Osteocyte (in vitro differentiated cells): ENCODE measurements around the gene FCGR1A. TPM values are rescaled to one million over a fixed set of nuclear protein-coding genes. Genes with fewer than 3 reads are reported as not detected.
"Not testable (repeated sequence)": the region's sequence is repeated elsewhere in the genome, so short reads cannot be mapped to it uniquely, and the experiment has no call there.

ENCODE experiments used
- DNase-seq: peaks from one replicate; pipeline ENCODE4 v3.0.0; 2021; ENCODE audit warnings: mixed read lengths; ENCODE audit not compliant: unreplicated experiment; ENCODE audit errors: extremely low spot score
- H3K27ac Mint-ChIP-seq: one replicate; pipeline ENCODE4 v1.8.0; 2021; ENCODE audit warnings: mild to moderate bottlenecking, mixed read lengths; ENCODE audit not compliant: unreplicated experiment
- H3K27me3 Mint-ChIP-seq: one replicate; pipeline ENCODE4 v1.8.0; 2021; ENCODE audit warnings: mixed read lengths; ENCODE audit not compliant: unreplicated experiment
- H3K36me3 Mint-ChIP-seq: one replicate; pipeline ENCODE4 v1.8.0; 2021; ENCODE audit warnings: mixed read lengths; ENCODE audit not compliant: unreplicated experiment
- H3K4me1 Mint-ChIP-seq: one replicate; pipeline ENCODE4 v1.8.0; 2021; ENCODE audit warnings: mixed read lengths; ENCODE audit not compliant: unreplicated experiment
- H3K4me3 Mint-ChIP-seq: one replicate; pipeline ENCODE4 v1.8.0; 2021; ENCODE audit warnings: mild to moderate bottlenecking, moderate library complexity, mixed read lengths; ENCODE audit not compliant: unreplicated experiment
- H3K9me3 Mint-ChIP-seq: one replicate; pipeline ENCODE4 v1.8.0; 2021; ENCODE audit warnings: mixed read lengths; ENCODE audit not compliant: unreplicated experiment
- total RNA-seq: library from RNA; stranded (reverse); gene quantifications from 2 replicates; pipeline ENCODE4 v1.2.1, GENCODE V29; 2021

FCGR1A gene
- total RNA-seq, 1 donor from 2014 or later, result not detected

GRCh38 chr1:149811890-149812829 is 29.7 kb downstream of the FCGR1A start:
- not testable (repeated sequence) for H3K27me3 Mint-ChIP-seq, H3K4me1 Mint-ChIP-seq, H3K9me3 Mint-ChIP-seq, H3K36me3 Mint-ChIP-seq
- H3K4me3 Mint-ChIP-seq, result peak overlapping the region; percentile 82
- DNase-seq, result peak; percentile 89
- H3K27ac Mint-ChIP-seq, result peak overlapping the region; percentile 99

- H3K27me3 Mint-ChIP-seq, H3K4me1 Mint-ChIP-seq, H3K9me3 Mint-ChIP-seq, DNase-seq, H3K36me3 Mint-ChIP-seq: not testable (repeated sequence)
- H3K27ac Mint-ChIP-seq, result peak overlapping the region; percentile 99
- H3K4me3 Mint-ChIP-seq, result peak overlapping the region; percentile 82
These were observed 30.7 kb downstream of the FCGR1A start for GRCh38 chr1:149812893-149813801.

GRCh38 chr1:149820387-149820786 is 37.9 kb downstream of the FCGR1A start:
- not testable (repeated sequence) for DNase-seq, H3K36me3 Mint-ChIP-seq, H3K4me1 Mint-ChIP-seq, H3K27ac Mint-ChIP-seq, H3K4me3 Mint-ChIP-seq, H3K9me3 Mint-ChIP-seq, H3K27me3 Mint-ChIP-seq

- H3K4me3 Mint-ChIP-seq, H3K9me3 Mint-ChIP-seq, DNase-seq, H3K4me1 Mint-ChIP-seq, H3K27me3 Mint-ChIP-seq, H3K36me3 Mint-ChIP-seq, H3K27ac Mint-ChIP-seq: not testable (repeated sequence)
These were observed 44.1 kb downstream of the FCGR1A start for GRCh38 chr1:149826555-149826954.

- H3K36me3 Mint-ChIP-seq, H3K27me3 Mint-ChIP-seq, H3K27ac Mint-ChIP-seq, DNase-seq, H3K4me1 Mint-ChIP-seq, H3K4me3 Mint-ChIP-seq, H3K9me3 Mint-ChIP-seq: not testable (repeated sequence)
These were observed 49.3 kb downstream of the FCGR1A start for GRCh38 chr1:149831764-149832315.

GRCh38 chr1:149832316-149833126 is 50.0 kb downstream of the FCGR1A start:
- DNase-seq, H3K27ac Mint-ChIP-seq, H3K27me3 Mint-ChIP-seq, H3K36me3 Mint-ChIP-seq, H3K9me3 Mint-ChIP-seq, H3K4me1 Mint-ChIP-seq, H3K4me3 Mint-ChIP-seq: not testable (repeated sequence)

- H3K36me3 Mint-ChIP-seq, H3K4me1 Mint-ChIP-seq, DNase-seq, H3K27me3 Mint-ChIP-seq, H3K9me3 Mint-ChIP-seq, H3K27ac Mint-ChIP-seq, H3K4me3 Mint-ChIP-seq: not testable (repeated sequence)
These were observed 50.6 kb downstream of the FCGR1A start for GRCh38 chr1:149833144-149833543.

- H3K4me3 Mint-ChIP-seq, H3K9me3 Mint-ChIP-seq, H3K27me3 Mint-ChIP-seq, DNase-seq, H3K27ac Mint-ChIP-seq, H3K36me3 Mint-ChIP-seq: not testable (repeated sequence)
- H3K4me1 Mint-ChIP-seq, result peaks cover 24% of the 10 kb centered on the region
These were observed 58.7 kb downstream of the FCGR1A start for GRCh38 chr1:149841149-149841548.

Other genes starting within 250 kb of the FCGR1A start
- gene PPIAL4C, start 198.8 kb upstream of the FCGR1A start, total RNA-seq, result not detected in 2 replicates
- gene BOLA1, start 116.9 kb downstream of the FCGR1A start, total RNA-seq, result 12.9 and 13.7 TPM in 2 replicates
- gene SV2A, start 135.2 kb downstream of the FCGR1A start, total RNA-seq, result 16.7 and 16.9 TPM in 2 replicates
- gene SF3B4, start 145.1 kb downstream of the FCGR1A start, total RNA-seq, result 68.1 and 71.9 TPM in 2 replicates
- gene MTMR11, start 154.2 kb downstream of the FCGR1A start, total RNA-seq, result 13.5 and 14.8 TPM in 2 replicates
- 25.1 and 26.2 TPM in 2 replicates for gene OTUD7B, start 228.0 kb downstream of the FCGR1A start, total RNA-seq